Stimulated activated naive CD8-positive, alpha-beta T cell treated with anti-CD3 and anti-CD28 coated beads, Interleukin-15, Interleukin-2, amounts not matched to agents 100 ng/mL and 50 ng/mL, for 24 hours (primary cell): ENCODE data around the gene SPOCK1.
"Not testable (repeated sequence)": the region's sequence is repeated elsewhere in the genome, so short reads cannot be mapped to it uniquely, and the experiment has no call there.

Source experiments
- H3K27ac Mint-ChIP-seq: one replicate; pipeline ENCODE4 v1.8.0; 2021; ENCODE audit warnings: mild to moderate bottlenecking, mixed read lengths
- H3K27me3 Mint-ChIP-seq: one replicate; pipeline ENCODE4 v1.8.0; 2021; ENCODE audit warnings: mixed read lengths
- H3K36me3 Mint-ChIP-seq: one replicate; pipeline ENCODE4 v1.8.0; 2021; ENCODE audit warnings: low read depth, mixed read lengths
- H3K4me1 Mint-ChIP-seq: one replicate; pipeline ENCODE4 v1.8.0; 2021; ENCODE audit warnings: low read depth, mixed read lengths
- H3K4me3 Mint-ChIP-seq: one replicate; pipeline ENCODE4 v1.8.0; 2021; ENCODE audit warnings: mild to moderate bottlenecking, mixed read lengths
- H3K9me3 Mint-ChIP-seq: one replicate; pipeline ENCODE4 v1.8.0; 2021; ENCODE audit warnings: mixed read lengths

SPOCK1 gene

DNA sequence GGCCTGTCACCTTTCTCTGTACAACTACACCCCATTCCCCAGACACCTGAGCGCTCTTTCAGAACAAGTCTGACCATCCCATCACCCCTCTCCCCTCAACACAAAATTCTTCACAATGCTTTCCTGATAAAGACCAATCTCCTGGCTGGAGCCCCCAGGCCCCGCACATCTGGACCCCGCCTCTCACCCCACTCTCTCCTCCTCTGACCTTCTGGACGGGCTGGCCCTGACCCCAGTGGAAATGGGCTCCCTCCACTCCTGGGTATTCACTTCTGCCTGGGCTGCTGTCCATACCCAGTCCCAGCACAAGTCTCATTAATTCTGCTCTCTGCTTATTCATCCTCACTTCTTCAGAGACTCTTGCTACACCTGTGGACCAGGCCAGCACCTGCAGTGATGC, 2.1 kb upstream of the SPOCK1 start:
- H3K9me3 Mint-ChIP-seq, result no peaks in the 10 kb centered on the region
- H3K27me3 Mint-ChIP-seq, result peaks cover 14% of the 10 kb centered on the region
- no peaks in the 10 kb centered on the region for H3K4me1 Mint-ChIP-seq
- H3K27ac Mint-ChIP-seq, result no peak overlapping the region
- H3K4me3 Mint-ChIP-seq, result no peak overlapping the region
- no peaks in the 10 kb centered on the region for H3K36me3 Mint-ChIP-seq

DNA sequence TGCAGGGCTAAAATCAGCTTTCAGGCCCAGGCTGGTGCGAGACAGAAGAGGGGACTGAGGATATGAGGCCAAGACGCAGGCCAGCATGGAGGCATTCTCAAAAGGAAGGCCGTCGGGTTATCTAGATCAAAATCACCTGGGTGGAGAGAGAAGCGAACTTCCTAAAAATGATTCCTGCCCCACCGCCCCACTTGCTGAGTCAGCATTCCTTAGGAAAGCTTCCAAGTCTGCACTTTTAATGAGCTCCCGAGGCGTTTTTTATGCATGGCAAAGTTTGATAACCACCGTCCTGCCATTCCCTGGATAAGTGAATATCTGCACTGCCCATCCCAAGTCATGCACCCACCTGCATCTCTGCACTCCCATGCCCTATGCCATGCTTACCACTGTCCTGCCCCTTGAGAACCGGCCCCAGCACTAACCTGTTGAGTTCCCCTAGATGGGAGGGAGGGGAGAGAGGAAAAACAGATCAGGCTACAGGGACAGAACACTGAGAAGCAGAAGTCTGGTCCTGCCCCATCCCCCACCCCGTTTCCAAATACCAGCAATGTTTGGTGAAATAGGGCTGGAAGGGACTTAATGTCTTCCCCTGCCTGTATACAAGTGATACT, 1.6 kb upstream of the SPOCK1 start:
- Mint-ChIP-seq H3K27ac (no peak overlapping the region), H3K4me3 (no peak overlapping the region), H3K27me3 (peaks cover 16% of the 10 kb centered on the region), H3K9me3 (no peaks in the 10 kb centered on the region), H3K36me3 (no peaks in the 10 kb centered on the region), H3K4me1 (no peaks in the 10 kb centered on the region)

DNA sequence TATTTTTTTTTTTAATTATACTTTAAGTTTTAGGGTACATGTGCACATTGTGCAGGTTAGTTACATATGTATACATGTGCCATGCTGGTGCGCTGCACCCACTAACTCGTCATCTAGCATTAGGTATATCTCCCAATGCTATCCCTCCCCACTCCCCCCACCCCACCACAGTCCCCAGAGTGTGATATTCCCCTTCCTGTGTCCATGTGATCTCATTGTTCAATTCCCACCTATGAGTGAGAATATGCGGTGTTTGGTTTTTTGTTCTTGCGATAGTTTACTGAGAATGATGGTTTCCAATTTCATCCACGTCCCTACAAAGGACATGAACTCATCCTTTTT, 351 bp upstream of the SPOCK1 start:
- not testable (repeated sequence) for H3K9me3 Mint-ChIP-seq, H3K4me1 Mint-ChIP-seq, H3K27ac Mint-ChIP-seq, H3K36me3 Mint-ChIP-seq, H3K4me3 Mint-ChIP-seq
- peaks cover 21% of the 10 kb centered on the region for H3K27me3 Mint-ChIP-seq

DNA sequence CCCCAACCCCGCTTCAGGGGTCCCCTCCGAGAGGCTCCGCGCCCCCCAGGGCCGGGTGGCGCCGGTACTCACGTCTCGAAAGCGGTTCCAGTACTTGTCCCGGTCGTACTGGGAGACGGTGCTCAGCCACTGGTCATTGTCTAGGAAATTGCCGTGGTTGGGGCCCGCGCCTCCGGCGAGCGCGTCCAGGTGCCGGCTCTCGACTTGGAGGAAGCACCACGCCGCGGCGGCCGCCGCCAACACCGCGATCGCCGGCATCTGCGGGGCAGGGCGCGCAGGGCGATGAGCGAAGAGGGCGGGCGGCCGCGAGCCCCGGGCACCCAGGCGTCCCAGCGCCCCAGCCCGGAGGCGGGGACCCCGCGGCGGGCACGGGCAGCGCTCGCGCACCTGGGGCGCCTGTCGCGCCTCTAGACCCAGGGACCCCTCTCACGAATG, 808 bp downstream of the SPOCK1 start:
- no peaks in the 10 kb centered on the region for H3K36me3 Mint-ChIP-seq
- no peak overlapping the region for H3K27ac Mint-ChIP-seq
- H3K4me1 Mint-ChIP-seq, result no peaks in the 10 kb centered on the region
- no peaks in the 10 kb centered on the region for H3K9me3 Mint-ChIP-seq
- H3K27me3 Mint-ChIP-seq, result peaks cover 21% of the 10 kb centered on the region
- no peak overlapping the region for H3K4me3 Mint-ChIP-seq

DNA sequence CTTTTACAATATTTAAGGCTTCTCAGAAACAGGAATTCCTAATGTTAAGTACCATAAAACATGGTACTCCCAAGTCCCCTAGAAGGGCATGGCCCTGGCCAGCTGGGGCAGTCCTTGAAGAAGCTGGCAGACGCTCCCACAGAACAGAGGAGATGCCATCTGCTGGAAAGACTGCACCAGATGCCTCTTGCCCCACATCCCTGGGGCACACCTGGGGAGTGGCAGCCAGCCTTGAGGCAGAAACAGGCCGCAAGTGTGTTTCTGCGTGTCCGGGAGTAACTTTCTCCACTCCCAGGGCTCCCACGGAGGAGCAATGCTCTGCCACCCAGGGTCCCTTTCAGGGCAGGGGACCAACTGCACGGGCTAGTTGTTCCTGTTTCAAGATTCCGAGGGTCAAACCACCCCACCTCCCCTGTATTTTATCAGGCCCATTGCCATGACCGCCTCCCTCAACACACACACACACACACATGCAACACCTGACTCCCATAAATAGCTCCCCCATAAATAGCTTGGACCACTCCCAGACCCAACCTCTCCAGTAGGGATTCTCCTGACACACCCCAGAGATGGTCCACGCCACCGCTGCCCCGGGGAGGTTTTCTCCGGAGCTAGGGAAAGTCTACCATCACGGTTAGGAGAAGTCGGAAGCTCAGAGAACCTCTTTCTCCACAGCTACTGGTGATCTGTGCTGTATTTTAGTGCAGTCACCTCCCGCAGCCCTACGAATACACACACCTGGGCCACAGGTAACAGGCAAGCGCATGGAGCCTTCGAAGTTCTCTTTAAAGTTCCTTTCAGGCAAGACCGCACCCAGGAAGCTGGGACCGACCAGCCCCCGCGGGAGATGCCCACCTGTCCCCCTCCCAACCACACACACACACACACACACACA, 1.5 kb downstream of the SPOCK1 start:
- no peak overlapping the region for H3K27ac Mint-ChIP-seq
- no peaks in the 10 kb centered on the region for H3K4me1 Mint-ChIP-seq
- no peaks in the 10 kb centered on the region for H3K9me3 Mint-ChIP-seq
- H3K36me3 Mint-ChIP-seq, result no peaks in the 10 kb centered on the region
- peaks cover 21% of the 10 kb centered on the region for H3K27me3 Mint-ChIP-seq
- no peak overlapping the region for H3K4me3 Mint-ChIP-seq

DNA sequence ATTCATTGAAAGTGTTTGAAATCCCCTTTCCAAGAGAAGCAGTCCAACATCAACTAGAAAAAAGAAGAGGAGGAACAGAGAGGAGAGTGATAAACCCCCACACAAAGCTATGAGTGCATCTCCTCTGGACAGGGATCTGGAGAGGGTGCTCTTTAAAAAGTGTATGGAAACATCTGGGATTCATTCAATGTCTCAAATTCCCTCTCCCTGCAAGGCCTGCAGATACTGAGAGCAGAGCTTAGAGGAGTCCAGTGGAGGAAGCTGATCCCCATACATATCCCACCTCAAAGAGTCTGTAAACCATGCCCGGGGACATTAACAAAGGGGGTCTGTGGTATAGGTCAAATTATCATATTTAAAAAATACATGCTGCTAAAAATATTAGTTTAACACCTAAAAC, 2.2 kb downstream of the SPOCK1 start:
- Mint-ChIP-seq H3K4me3 (no peak overlapping the region), H3K27me3 (peaks cover 21% of the 10 kb centered on the region), H3K36me3 (no peaks in the 10 kb centered on the region), H3K27ac (no peak overlapping the region), H3K9me3 (no peaks in the 10 kb centered on the region), H3K4me1 (no peaks in the 10 kb centered on the region)

DNA sequence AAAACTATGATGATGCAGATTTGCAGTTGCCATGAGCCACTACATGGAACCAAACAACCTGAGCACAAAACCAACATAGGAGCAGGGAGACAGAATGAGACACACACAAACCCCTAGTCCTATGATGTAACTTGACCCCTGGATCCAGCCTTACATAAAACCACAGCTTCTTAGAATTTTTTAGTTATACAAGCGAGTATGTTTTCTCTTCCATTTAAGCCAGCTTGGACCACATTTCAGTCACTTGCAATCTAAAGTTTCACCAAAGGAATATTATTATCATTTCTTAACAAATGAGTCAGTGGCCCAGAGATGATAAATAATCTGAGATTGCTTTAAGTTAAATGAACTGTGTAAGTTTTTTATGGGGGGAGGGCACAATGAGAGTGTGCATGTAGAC, 6.8 kb downstream of the SPOCK1 start:
- H3K36me3 Mint-ChIP-seq, result no peaks in the 10 kb centered on the region

DNA sequence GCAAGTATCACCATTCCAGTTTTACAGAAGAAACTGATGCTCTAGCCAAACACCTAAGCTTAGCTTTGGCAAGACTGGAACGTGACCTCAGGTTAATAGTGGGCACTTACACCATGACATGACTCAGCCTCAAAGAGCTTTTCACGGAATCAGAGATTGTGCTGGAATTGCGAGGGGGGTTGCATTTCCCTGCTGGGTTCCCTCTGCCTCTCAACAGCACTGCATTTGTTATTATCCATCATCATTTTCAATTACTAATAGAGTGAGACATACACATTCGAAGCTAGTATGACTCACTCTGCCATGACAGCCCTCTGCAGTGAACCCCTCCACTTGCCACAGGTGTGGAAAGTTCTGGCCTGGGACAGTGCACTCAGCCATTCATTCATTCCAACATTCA, 8.0 kb downstream of the SPOCK1 start:
- Mint-ChIP-seq H3K4me1 (no peaks in the 10 kb centered on the region), H3K27ac (no peak overlapping the region), H3K27me3 (peaks cover 9% of the 10 kb centered on the region), H3K4me3 (no peak overlapping the region), H3K9me3 (no peaks in the 10 kb centered on the region), H3K36me3 (no peaks in the 10 kb centered on the region)

More for the DNA sequence above, 6.8 kb downstream of the SPOCK1 start:
- Mint-ChIP-seq H3K4me3 (no peak overlapping the region), H3K4me1 (no peaks in the 10 kb centered on the region), H3K9me3 (no peaks in the 10 kb centered on the region), H3K27me3 (peaks cover 14% of the 10 kb centered on the region), H3K27ac (no peak overlapping the region)

DNA sequence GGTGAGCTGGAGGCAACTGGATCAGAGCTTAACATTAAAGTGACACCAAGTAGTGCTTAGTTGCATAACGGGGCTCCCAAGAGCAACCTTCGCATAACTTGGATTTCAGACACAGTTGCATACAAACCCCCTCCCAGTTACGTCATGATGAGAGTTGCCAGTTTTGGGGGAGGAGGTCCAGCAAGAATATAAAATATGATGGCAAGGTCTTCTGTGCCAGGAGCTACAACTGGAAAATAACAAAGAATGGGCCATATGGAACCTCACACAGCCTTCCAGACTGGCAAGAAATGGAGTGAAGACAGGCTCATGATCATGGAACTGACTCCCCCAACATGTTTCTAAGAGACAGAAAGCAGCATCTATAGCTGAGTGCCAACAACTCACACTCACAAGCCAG, 8.5 kb downstream of the SPOCK1 start:
- Mint-ChIP-seq H3K36me3 (no peaks in the 10 kb centered on the region), H3K4me1 (no peaks in the 10 kb centered on the region), H3K9me3 (no peaks in the 10 kb centered on the region), H3K27me3 (peaks cover 8% of the 10 kb centered on the region), H3K27ac (no peak overlapping the region), H3K4me3 (no peak overlapping the region)

DNA sequence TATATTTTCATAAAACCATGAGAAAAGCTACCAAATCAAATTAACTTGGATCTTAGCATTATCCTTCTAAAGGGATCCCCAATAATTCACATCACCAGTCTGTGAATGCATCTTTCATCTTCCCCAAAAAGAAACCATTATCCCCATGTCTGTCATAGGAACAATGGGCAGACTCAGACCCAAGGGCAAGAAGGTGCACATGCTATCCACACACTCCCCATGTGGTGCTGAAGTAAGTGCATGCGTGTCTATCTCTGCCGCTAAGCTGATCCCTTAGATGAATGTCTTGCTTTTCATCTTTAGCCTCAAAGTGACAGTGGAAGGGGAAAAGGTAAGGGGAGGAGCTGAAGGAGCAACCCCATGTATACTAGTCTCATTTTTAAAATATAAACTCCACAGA, 10.2 kb downstream of the SPOCK1 start:
- H3K27ac Mint-ChIP-seq, result no peak overlapping the region

DNA sequence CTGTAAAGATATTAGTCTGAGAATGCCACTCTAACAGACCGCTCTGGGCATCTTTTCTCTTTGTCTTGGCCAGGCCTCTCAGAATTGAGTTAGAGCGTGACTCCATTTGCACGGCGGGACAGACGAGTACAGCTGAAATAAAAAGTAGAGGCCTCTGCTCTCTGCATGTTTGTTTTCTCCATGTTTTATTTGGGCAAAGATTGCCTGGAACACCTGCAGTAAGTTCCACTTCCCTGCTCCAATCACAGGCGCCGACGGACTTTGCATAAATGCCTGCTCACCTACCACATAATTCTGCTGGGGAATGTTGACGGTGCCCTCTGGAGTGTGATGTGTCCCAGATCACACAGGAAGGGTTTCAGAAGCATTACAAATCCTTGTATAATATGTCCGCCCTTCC, 10.6 kb downstream of the SPOCK1 start:
- H3K4me3 Mint-ChIP-seq, result no peak overlapping the region
- H3K27me3 Mint-ChIP-seq, result no peaks in the 10 kb centered on the region
- H3K36me3 Mint-ChIP-seq, result no peaks in the 10 kb centered on the region
- no peaks in the 10 kb centered on the region for H3K4me1 Mint-ChIP-seq
- no peaks in the 10 kb centered on the region for H3K9me3 Mint-ChIP-seq
- H3K27ac Mint-ChIP-seq, result no peak overlapping the region

More for the DNA sequence above, 10.2 kb downstream of the SPOCK1 start:
- H3K4me1 Mint-ChIP-seq, result no peaks in the 10 kb centered on the region
- no peaks in the 10 kb centered on the region for H3K9me3 Mint-ChIP-seq
- H3K36me3 Mint-ChIP-seq, result no peaks in the 10 kb centered on the region
- H3K4me3 Mint-ChIP-seq, result no peak overlapping the region
- no peaks in the 10 kb centered on the region for H3K27me3 Mint-ChIP-seq

DNA sequence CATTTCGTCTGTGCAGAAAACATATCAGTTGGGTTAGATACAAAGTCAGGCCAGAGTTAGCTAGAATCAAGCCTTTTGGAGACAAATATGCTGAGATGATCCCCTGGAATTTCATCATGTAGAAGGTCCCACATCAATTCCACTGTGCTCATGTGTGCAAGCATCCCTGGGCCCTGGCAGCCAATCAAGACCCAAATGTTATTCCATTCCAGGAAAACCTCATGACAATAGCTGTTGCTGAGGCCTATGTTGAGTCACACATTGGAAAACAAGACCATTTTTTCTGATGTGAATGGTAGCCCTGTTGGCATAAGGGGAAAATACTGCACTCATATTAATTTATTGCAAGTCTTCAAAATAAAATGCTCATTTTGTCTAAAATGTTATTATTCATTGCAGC, 11.5 kb downstream of the SPOCK1 start:
- Mint-ChIP-seq H3K9me3 (no peaks in the 10 kb centered on the region), H3K27me3 (no peaks in the 10 kb centered on the region), H3K4me1 (no peaks in the 10 kb centered on the region), H3K36me3 (no peaks in the 10 kb centered on the region), H3K4me3 (no peak overlapping the region), H3K27ac (no peak overlapping the region)

DNA sequence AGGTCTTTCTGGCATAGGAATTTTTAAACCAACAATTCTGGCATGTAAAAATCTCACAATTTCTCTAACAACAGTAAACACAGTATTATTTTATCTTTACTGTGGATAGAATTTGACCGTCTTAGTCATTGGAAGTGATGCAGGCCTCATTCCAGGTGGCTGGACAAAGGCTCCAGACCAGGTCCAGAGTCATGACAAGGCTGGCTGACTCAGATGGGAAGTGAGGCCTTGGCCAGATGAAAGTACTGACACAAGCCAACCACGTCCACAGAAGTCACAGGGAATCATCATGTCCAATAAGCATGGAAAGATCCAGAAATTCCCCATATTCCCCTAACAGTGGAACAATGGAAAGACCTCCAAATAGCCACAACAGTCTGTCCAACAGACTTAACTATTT, 12.4 kb downstream of the SPOCK1 start:
- H3K4me1 Mint-ChIP-seq, result no peaks in the 10 kb centered on the region
- no peak overlapping the region for H3K4me3 Mint-ChIP-seq
- H3K36me3 Mint-ChIP-seq, result no peaks in the 10 kb centered on the region
- H3K27me3 Mint-ChIP-seq, result no peaks in the 10 kb centered on the region
- no peaks in the 10 kb centered on the region for H3K9me3 Mint-ChIP-seq
- H3K27ac Mint-ChIP-seq, result no peak overlapping the region

DNA sequence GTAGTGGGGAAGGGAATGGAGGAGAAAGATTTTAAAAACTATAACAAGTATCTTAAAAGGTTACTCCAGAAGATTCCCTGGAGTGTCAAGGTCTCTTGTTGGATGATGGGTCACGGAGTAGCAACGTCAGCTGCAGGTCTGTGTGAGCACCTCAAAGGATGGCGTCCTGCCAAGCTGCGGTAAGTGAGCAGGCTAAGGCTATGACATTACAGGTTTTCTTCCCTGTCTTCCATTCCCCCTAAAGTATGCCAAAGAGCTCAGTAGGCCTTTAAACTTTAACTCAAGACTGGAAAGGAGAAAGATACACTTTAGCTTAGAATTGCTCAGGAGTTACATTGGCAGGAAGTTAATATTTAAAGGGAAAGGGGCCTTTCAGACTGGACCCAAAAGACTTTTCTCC, 17.5 kb downstream of the SPOCK1 start:
- Mint-ChIP-seq H3K27me3 (no peaks in the 10 kb centered on the region), H3K4me1 (no peaks in the 10 kb centered on the region), H3K27ac (no peak overlapping the region), H3K4me3 (no peak overlapping the region), H3K36me3 (no peaks in the 10 kb centered on the region), H3K9me3 (no peaks in the 10 kb centered on the region)

DNA sequence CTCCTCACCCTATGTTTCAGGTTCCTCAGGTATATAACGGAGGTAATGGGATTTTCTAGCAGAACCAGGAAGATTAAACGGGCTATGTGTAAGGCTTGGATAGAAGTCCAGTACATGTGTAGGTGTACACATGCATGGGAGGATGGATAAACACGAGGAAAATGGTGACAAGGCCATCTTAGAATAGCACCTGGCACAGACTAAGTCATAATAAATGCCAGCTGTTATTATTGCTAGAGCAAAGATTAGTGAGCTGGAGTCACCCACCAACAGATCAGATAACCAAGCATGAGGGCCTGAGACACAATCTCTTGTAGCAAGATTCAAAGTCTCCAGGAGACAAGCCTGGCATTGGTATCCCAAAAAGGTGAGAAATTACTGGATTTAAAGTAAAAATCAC, 21.1 kb downstream of the SPOCK1 start:
- H3K36me3 Mint-ChIP-seq, result no peaks in the 10 kb centered on the region
- H3K4me3 Mint-ChIP-seq, result no peak overlapping the region
- peaks cover 2% of the 10 kb centered on the region for H3K27me3 Mint-ChIP-seq
- no peak overlapping the region for H3K27ac Mint-ChIP-seq
- no peaks in the 10 kb centered on the region for H3K4me1 Mint-ChIP-seq
- no peaks in the 10 kb centered on the region for H3K9me3 Mint-ChIP-seq

DNA sequence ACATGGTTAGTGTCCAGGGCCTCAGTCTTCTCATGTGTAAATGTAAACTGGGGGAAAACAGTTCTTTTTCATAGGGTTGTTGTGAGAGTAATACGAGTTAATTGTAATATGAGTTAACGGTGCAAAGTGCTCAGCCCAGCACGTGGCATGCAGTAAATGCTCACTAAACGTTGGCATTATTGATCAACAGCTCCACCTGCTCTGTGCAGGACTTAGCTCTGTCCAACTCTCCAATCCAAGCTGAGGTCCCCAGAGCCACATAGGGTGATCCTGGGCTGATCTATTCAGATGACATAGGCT, 28.3 kb downstream of the SPOCK1 start:
- H3K36me3 Mint-ChIP-seq, result no peaks in the 10 kb centered on the region
- H3K4me1 Mint-ChIP-seq, result no peaks in the 10 kb centered on the region
- H3K9me3 Mint-ChIP-seq, result no peaks in the 10 kb centered on the region
- H3K4me3 Mint-ChIP-seq, result no peak overlapping the region
- H3K27me3 Mint-ChIP-seq, result peaks cover 3% of the 10 kb centered on the region
- no peak overlapping the region for H3K27ac Mint-ChIP-seq
